HG02571 (cell line): ENCODE results near the gene TNXB.
"Not testable (repeated sequence)": the region's sequence is repeated elsewhere in the genome, so short reads cannot be mapped to it uniquely, and the experiment has no call there.

ENCODE experiments used
- ATAC-seq: cut with Tn5 transposase; IDR thresholded peaks from one replicate; pipeline ENCODE4 v1.9.1; 2021; ENCODE audit warnings: mild to moderate bottlenecking, moderate library complexity; ENCODE audit not compliant: unreplicated experiment

TNXB gene

GRCh38 chr6:32068867-32069266 lies 40.3 kb downstream of the TNXB start:
- no peak for ATAC-seq

- not testable (repeated sequence) for ATAC-seq
Measured at GRCh38 chr6:32068315-32068714, 40.8 kb downstream of the TNXB start.

GRCh38 chr6:32067521-32067920 lies 41.6 kb downstream of the TNXB start:
- not testable (repeated sequence) for ATAC-seq

GRCh38 chr6:32064706-32065105 lies 44.4 kb downstream of the TNXB start:
- no peak for ATAC-seq

- ATAC-seq: no peak
Measured at GRCh38 chr6:32060966-32061655, 48.0 kb downstream of the TNXB start.

GRCh38 chr6:32058511-32058963 lies 50.6 kb downstream of the TNXB start:
- no peak for ATAC-seq

GRCh38 chr6:32057966-32058365 lies 51.2 kb downstream of the TNXB start:
- no peak for ATAC-seq

GRCh38 chr6:32056254-32056653 lies 52.9 kb downstream of the TNXB start:
- no peak for ATAC-seq

- not testable (repeated sequence) for ATAC-seq
Measured at GRCh38 chr6:32055756-32056155, 53.4 kb downstream of the TNXB start.

GRCh38 chr6:32053314-32053713 lies 55.8 kb downstream of the TNXB start:
- not testable (repeated sequence) for ATAC-seq

- not testable (repeated sequence) for ATAC-seq
Measured at GRCh38 chr6:32052626-32053025, 56.5 kb downstream of the TNXB start.

GRCh38 chr6:32050562-32050961 lies 58.6 kb downstream of the TNXB start:
- ATAC-seq: no peak

- not testable (repeated sequence) for ATAC-seq
Measured at GRCh38 chr6:32049736-32050135, 59.4 kb downstream of the TNXB start.

GRCh38 chr6:32049149-32049548 lies 60.0 kb downstream of the TNXB start:
- not testable (repeated sequence) for ATAC-seq

- ATAC-seq: no peak
Measured at GRCh38 chr6:32047855-32048766, 61.0 kb downstream of the TNXB start.

GRCh38 chr6:32047539-32047854 lies 61.6 kb downstream of the TNXB start:
- ATAC-seq: no peak

GRCh38 chr6:32047084-32047478 lies 62.1 kb downstream of the TNXB start:
- no peak for ATAC-seq

GRCh38 chr6:32046450-32047083 lies 62.6 kb downstream of the TNXB start:
- ATAC-seq: no peak

GRCh38 chr6:32045811-32046449 lies 63.2 kb downstream of the TNXB start:
- ATAC-seq: no peak

GRCh38 chr6:32044916-32045315 lies 64.2 kb downstream of the TNXB start:
- ATAC-seq: not testable (repeated sequence)
